ENCODE data around the gene NUDT22. TPM values are rescaled to one million over a fixed set of nuclear protein-coding genes. Genes with fewer than 3 reads are reported as not detected.

NUDT22 gene
- total and polyA plus RNA-seq, 4 experiments from 2014 or later = 38.1 to 101 (median 76.7) TPM

GRCh38 chr11:64230985-64231365 is 4.9 kb downstream of the NUDT22 start:
- ChIA-PET CTCF (ENCODE audit: partially characterized antibody) (interaction anchor here (2.2 to 18.8 kb wide), 2 partner anchors 10 to 24 kb away, joined by 8 to 207 read pairs; partner anchors contain the start of genes FERMT3 and FKBP2), POLR2A (ENCODE audit: partially characterized antibody) (interaction anchor here (0.8 to 38.9 kb wide), 7 partner anchors 6 to 86 kb away, joined by 3 to 937 read pairs (median 10); partner anchors contain the start of genes BAD, ESRRA, FERMT3 and FKBP2)
- intact Hi-C loops (cut with micrococcal nuclease) = loop anchor here (1.0 kb wide), 4 partner anchors 10 to 73 kb away; partner anchors contain the start of genes FKBP2 and PLCB3
- peak overlapping the region; percentile 77 to 97 (median 92) for H3K27ac Mint-ChIP-seq
- H3K4me3 Mint-ChIP-seq = peak overlapping the region; percentile 86 to 93 (median 88)
- no peaks in the 10 kb centered on the region for H3K27me3 Mint-ChIP-seq
- peaks cover 0 to 9% of the 10 kb centered on the region in 2 donors for H3K36me3 Mint-ChIP-seq
- H3K4me1 ChIP-seq (ENCODE audit: insufficient read depth, low read length) = peaks cover 54% of the 10 kb centered on the region
- H3K27ac ChIP-seq (ENCODE audit: low read depth, low read length) = peak overlapping the region; percentile 77
- no peaks in the 10 kb centered on the region for H3K36me3 ChIP-seq (ENCODE audit: insufficient read depth, low read length)
- H3K4me3 ChIP-seq (ENCODE audit: low read length in 2 of 2) = peak overlapping the region; percentile 52 to 86
- peak in 1 of 5 donors; percentile 41 for DNase-seq
- H3K9me3 Mint-ChIP-seq = no peaks in the 10 kb centered on the region
- H3K9me3 ChIP-seq (ENCODE audit: control insufficient read depth in 1 of 2, low read length in 2 of 2) = no peaks in the 10 kb centered on the region
- peaks cover 18 to 67% (median 48%) of the 10 kb centered on the region in 4 donors for H3K4me1 Mint-ChIP-seq
- H3K27me3 ChIP-seq (ENCODE audit: insufficient read depth, low read length) = no peaks in the 10 kb centered on the region

DNA sequence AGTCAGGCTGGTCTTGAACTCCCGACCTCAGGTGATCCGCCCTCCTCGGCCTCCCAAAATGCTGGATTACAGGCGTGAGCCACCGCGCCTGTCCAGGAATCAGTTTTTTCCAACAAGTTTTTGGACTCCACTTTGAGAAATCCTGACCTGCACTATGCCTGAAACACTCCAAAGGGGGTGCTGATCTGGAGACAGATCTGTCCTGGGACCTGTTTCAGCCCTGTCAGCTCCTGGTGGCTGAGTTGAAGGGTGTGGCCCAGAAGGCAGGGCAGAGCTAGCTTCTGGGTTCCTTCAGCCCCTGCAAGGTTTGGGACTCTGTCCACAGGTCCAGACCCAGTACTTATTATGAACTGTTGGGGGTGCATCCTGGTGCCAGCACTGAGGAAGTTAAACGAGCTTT is 5.5 kb downstream of the NUDT22 start:
- peak overlapping the region; percentile 43 to 93 (median 86) for H3K4me3 Mint-ChIP-seq
- no peaks in the 10 kb centered on the region for H3K9me3 Mint-ChIP-seq
- POLR2A ChIA-PET (ENCODE audit: partially characterized antibody) = interaction anchor here (0.8 to 38.9 kb wide), 8 partner anchors 7 to 86 kb away, joined by 3 to 937 read pairs (median 9); partner anchors contain the start of genes BAD, ESRRA, FERMT3 and FKBP2
- H3K27ac Mint-ChIP-seq = peak overlapping the region; percentile 66 to 96 (median 79)
- peak in 1 of 5 donors; percentile 31 for DNase-seq
- no peak overlapping the region for H3K4me3 ChIP-seq (ENCODE audit: low read length in 2 of 2)
- CTCF ChIA-PET (ENCODE audit: partially characterized antibody) = interaction anchor here (2.2 to 18.8 kb wide), 3 partner anchors 10 to 25 kb away, joined by 6 to 207 read pairs (median 8); partner anchors contain the start of genes FERMT3 and FKBP2
- H3K36me3 Mint-ChIP-seq = peaks cover 0 to 9% of the 10 kb centered on the region in 2 donors
- H3K27me3 Mint-ChIP-seq = no peaks in the 10 kb centered on the region
- H3K36me3 ChIP-seq (ENCODE audit: insufficient read depth, low read length) = no peaks in the 10 kb centered on the region
- no peaks in the 10 kb centered on the region for H3K27me3 ChIP-seq (ENCODE audit: insufficient read depth, low read length)
- peaks cover 18 to 67% (median 48%) of the 10 kb centered on the region in 4 donors for H3K4me1 Mint-ChIP-seq
- H3K27ac ChIP-seq (ENCODE audit: low read depth, low read length) = no peak overlapping the region
- H3K4me1 ChIP-seq (ENCODE audit: insufficient read depth, low read length) = peaks cover 55% of the 10 kb centered on the region
- intact Hi-C loops (cut with micrococcal nuclease) = no loop called here
- H3K9me3 ChIP-seq (ENCODE audit: control insufficient read depth in 1 of 2, low read length in 2 of 2) = no peaks in the 10 kb centered on the region

GRCh38 chr11:64232182-64232966 is 6.3 kb downstream of the NUDT22 start:
- peaks cover under 1% of the 10 kb centered on the region for H3K36me3 ChIP-seq (ENCODE audit: insufficient read depth, low read length)
- H3K27ac Mint-ChIP-seq = peak overlapping the region; percentile 27 to 96 (median 81)
- no peaks in the 10 kb centered on the region for H3K9me3 Mint-ChIP-seq
- peak overlapping the region; percentile 54 to 88 (median 70) for H3K4me3 Mint-ChIP-seq
- ChIA-PET CTCF (ENCODE audit: partially characterized antibody) (interaction anchor here (1.1 to 18.8 kb wide), 7 partner anchors 9 to 85 kb away, joined by 4 to 207 read pairs (median 7); partner anchors contain the start of genes CATSPERZ, ESRRA, FERMT3 and FKBP2), POLR2A (ENCODE audit: partially characterized antibody) (interaction anchor here (1.5 to 38.9 kb wide), 7 partner anchors 8 to 72 kb away, joined by 6 to 937 read pairs (median 10); partner anchors contain the start of genes BAD, ESRRA, FERMT3 and FKBP2)
- H3K36me3 Mint-ChIP-seq = peaks cover 0 to 14% of the 10 kb centered on the region in 2 donors
- peaks cover 46% of the 10 kb centered on the region for H3K4me1 ChIP-seq (ENCODE audit: insufficient read depth, low read length)
- H3K4me3 ChIP-seq (ENCODE audit: low read length in 2 of 2) = no peak overlapping the region
- H3K27me3 ChIP-seq (ENCODE audit: insufficient read depth, low read length) = no peaks in the 10 kb centered on the region
- H3K27me3 Mint-ChIP-seq = no peaks in the 10 kb centered on the region
- peaks cover 16 to 59% (median 43%) of the 10 kb centered on the region in 4 donors for H3K4me1 Mint-ChIP-seq
- peak in 1 of 5 donors; percentile 32 for DNase-seq
- intact Hi-C loops (cut with micrococcal nuclease) = no loop called here
- H3K9me3 ChIP-seq (ENCODE audit: control insufficient read depth in 1 of 2, low read length in 2 of 2) = no peaks in the 10 kb centered on the region
- no peak overlapping the region for H3K27ac ChIP-seq (ENCODE audit: low read depth, low read length)

DNA sequence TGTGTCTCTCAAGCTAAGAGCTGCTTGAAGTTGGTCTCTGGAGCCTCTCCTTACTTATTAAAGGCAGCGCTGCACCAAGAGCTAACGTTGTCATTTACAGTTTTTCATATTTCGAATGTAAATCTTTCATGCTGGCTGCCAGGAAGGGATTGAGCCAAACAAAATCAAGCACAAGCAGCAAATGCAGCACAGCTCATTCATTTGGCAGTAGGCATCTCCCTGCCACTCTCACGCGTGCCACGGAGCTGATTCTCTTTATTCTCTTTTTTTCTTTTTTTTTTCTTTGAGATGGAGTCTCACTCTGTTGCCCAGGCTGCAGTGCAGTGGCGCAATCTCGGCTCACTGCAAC is 6.9 kb downstream of the NUDT22 start:
- peak overlapping the region in 7 of 8 donors; percentile 54 to 87 (median 77) for H3K4me3 Mint-ChIP-seq
- no peak for DNase-seq
- no peak overlapping the region for H3K4me3 ChIP-seq (ENCODE audit: low read length in 2 of 2)
- ChIA-PET CTCF (ENCODE audit: partially characterized antibody) (interaction anchor here (1.1 to 2.3 kb wide), 6 partner anchors 8 to 85 kb away, joined by 4 to 10 read pairs (median 6); partner anchors contain the start of genes CATSPERZ, ESRRA, FKBP2 and PRDX5), POLR2A (ENCODE audit: partially characterized antibody) (interaction anchor here (0.9 to 38.9 kb wide), 8 partner anchors 8 to 72 kb away, joined by 4 to 937 read pairs (median 10); partner anchors contain the start of genes BAD, ESRRA, FERMT3 and FKBP2)
- H3K27me3 Mint-ChIP-seq = no peaks in the 10 kb centered on the region
- peak overlapping the region; percentile 64 to 92 (median 81) for H3K27ac Mint-ChIP-seq
- H3K27me3 ChIP-seq (ENCODE audit: insufficient read depth, low read length) = no peaks in the 10 kb centered on the region
- peaks cover 45% of the 10 kb centered on the region for H3K4me1 ChIP-seq (ENCODE audit: insufficient read depth, low read length)
- peaks cover 6% of the 10 kb centered on the region for H3K36me3 ChIP-seq (ENCODE audit: insufficient read depth, low read length)
- intact Hi-C loops (cut with micrococcal nuclease) = no loop called here
- H3K9me3 Mint-ChIP-seq = no peaks in the 10 kb centered on the region
- peaks cover 14 to 55% (median 40%) of the 10 kb centered on the region in 4 donors for H3K4me1 Mint-ChIP-seq
- H3K9me3 ChIP-seq (ENCODE audit: control insufficient read depth in 1 of 2, low read length in 2 of 2) = no peaks in the 10 kb centered on the region
- H3K27ac ChIP-seq (ENCODE audit: low read depth, low read length) = no peak overlapping the region
- peaks cover 0 to 19% of the 10 kb centered on the region in 2 donors for H3K36me3 Mint-ChIP-seq

DNA sequence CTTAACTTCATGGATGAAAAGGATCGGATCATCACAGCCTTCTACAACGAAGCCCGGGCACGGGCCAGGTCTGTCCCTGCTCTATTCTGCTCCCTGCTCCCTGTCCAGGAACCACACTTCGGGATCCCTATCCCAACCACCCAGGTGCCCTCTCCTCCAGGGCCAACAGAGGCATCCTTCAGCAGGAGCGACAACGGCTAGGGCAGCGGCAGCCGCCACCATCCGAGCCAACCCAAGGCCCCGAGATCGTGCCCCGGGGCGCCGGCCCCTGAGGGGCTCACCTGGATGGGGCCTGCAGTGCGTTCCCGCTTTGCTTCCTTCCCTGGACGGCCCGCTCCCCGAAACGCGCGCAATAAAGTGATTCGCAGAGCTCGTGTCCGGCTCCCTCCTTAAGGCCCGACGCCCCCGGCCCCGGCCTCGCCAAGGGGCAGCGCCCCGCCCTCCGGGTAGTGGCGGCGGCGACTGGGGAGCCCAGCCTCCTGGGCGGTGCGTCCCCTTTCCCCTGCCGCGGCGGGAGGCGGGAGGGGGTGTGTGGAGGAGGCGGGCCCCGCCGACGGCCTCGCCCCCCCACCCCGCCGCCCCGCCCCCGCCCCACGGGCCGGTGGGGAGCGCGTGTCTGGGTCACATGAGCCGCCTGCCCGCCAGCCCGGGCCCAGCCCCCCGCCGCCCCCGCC is 8.0 kb downstream of the NUDT22 start, which contains the start of gene VEGFB:
TSS of gene VEGFB (plus strand) at position 672 of the 674 bp plus-strand sequence. CDS start 250 bp downstream, outside the sequence.
- Histone ChIP-seq H3K27ac (ENCODE audit: low read depth, low read length) (peak within 1 kb of the TSS; percentile 71), H3K4me1 (ENCODE audit: insufficient read depth, low read length) (peaks cover 42% of the 10 kb centered on the region), H3K36me3 (ENCODE audit: insufficient read depth, low read length) (peaks cover 7% of the 10 kb centered on the region), H3K9me3 (ENCODE audit: control insufficient read depth in 1 of 2, low read length in 2 of 2) (no peaks in the 10 kb centered on the region), H3K27me3 (ENCODE audit: insufficient read depth, low read length) (no peaks in the 10 kb centered on the region), H3K4me3 (ENCODE audit: low read length in 2 of 2) (peak within 1 kb of the TSS; percentile 57 to 58)
- Mint-ChIP-seq H3K4me3 (peak within 1 kb of the TSS; percentile 79 to 87 (median 82)), H3K4me1 (peaks cover 14 to 53% (median 35%) of the 10 kb centered on the region in 4 donors), H3K27me3 (no peaks in the 10 kb centered on the region), H3K9me3 (no peaks in the 10 kb centered on the region), H3K36me3 (peaks cover 0 to 25% of the 10 kb centered on the region in 2 donors), H3K27ac (peak within 1 kb of the TSS; percentile 73 to 94 (median 91))
- intact Hi-C loops (cut with micrococcal nuclease) = loop anchor here (1.0 kb wide), 1 partner anchor 8 kb away; the partner anchor contains the start of genes NUDT22 and TRPT1
- POLR2A ChIA-PET (ENCODE audit: partially characterized antibody) = interaction anchor here (0.6 to 38.9 kb wide), 9 partner anchors 10 to 83 kb away, joined by 3 to 937 read pairs (median 9); partner anchors contain the start of genes BAD, FERMT3, FKBP2 and NUDT22
- CTCF ChIA-PET (ENCODE audit: partially characterized antibody) = interaction anchor here (1.1 to 1.6 kb wide), 4 partner anchors 17 to 67 kb away, joined by 3 to 10 read pairs (median 5); partner anchors contain the start of genes CATSPERZ, FERMT3 and PLCB3
- DNase-seq = peak; percentile 62 to 76 (median 66)

DNA sequence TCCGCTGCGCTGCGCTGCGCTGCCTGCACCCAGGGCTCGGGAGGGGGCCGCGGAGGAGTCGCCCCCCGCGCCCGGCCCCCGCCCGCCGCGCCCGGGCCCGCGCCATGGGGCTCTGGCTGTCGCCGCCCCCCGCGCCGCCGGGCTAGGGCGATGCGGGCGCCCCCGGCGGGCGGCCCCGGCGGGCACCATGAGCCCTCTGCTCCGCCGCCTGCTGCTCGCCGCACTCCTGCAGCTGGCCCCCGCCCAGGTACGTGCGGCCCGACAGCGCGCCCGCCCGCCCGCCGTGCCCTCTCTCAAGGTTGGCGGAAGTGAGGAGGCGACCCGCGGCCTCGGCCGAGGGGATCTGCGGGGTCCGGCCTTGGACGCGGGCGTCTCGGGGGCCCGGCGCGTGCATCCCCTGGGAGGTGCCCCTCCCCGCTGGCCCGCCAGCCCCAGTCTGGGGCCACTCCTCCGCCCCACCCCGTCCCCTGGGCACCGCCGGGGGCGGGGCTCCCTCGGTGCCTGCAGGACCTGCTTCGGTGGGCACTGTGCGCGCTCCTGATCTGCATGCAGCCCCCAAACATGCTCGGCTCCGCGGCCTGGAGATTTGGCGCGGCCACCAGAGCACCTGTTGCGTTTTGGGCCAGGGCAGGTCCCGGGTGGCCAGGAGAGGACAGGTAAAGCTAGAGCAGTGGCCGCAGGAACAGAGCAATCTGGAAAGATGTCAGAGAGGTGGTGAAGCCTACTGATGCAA is 8.7 kb downstream of the NUDT22 start:
- peaks cover 7% of the 10 kb centered on the region for H3K36me3 ChIP-seq (ENCODE audit: insufficient read depth, low read length)
- H3K4me1 ChIP-seq (ENCODE audit: insufficient read depth, low read length) = peaks cover 36% of the 10 kb centered on the region
- no peaks in the 10 kb centered on the region for H3K27me3 ChIP-seq (ENCODE audit: insufficient read depth, low read length)
- CTCF ChIA-PET (ENCODE audit: partially characterized antibody) = interaction anchor here (1.1 to 2.5 kb wide), 5 partner anchors 16 to 69 kb away, joined by 3 to 12 read pairs (median 3); partner anchors contain the start of genes FERMT3 and PLCB3
- peak; percentile 55 to 66 (median 60) for DNase-seq
- no peaks in the 10 kb centered on the region for H3K9me3 ChIP-seq (ENCODE audit: control insufficient read depth in 1 of 2, low read length in 2 of 2)
- Mint-ChIP-seq H3K4me3 (peak overlapping the region; percentile 79 to 85 (median 82)), H3K9me3 (no peaks in the 10 kb centered on the region), H3K36me3 (peaks cover 0 to 25% of the 10 kb centered on the region in 2 donors), H3K27ac (peak overlapping the region; percentile 73 to 91 (median 80)), H3K27me3 (no peaks in the 10 kb centered on the region), H3K4me1 (peaks cover 12 to 47% (median 30%) of the 10 kb centered on the region in 4 donors)
- intact Hi-C loops (cut with micrococcal nuclease) = loop anchor here (1.0 kb wide), 1 partner anchor 9 kb away; the partner anchor contains the start of genes NUDT22 and TRPT1
- peak overlapping the region; percentile 71 for H3K27ac ChIP-seq (ENCODE audit: low read depth, low read length)
- POLR2A ChIA-PET (ENCODE audit: partially characterized antibody) = interaction anchor here (0.6 to 38.9 kb wide), 9 partner anchors 10 to 83 kb away, joined by 3 to 937 read pairs (median 8); partner anchors contain the start of genes FERMT3, FKBP2, NUDT22 and PLCB3
- peak overlapping the region; percentile 57 to 58 for H3K4me3 ChIP-seq (ENCODE audit: low read length in 2 of 2)
